Panc1 (cell line): ENCODE measurements around the gene ROS1. TPM values are rescaled to one million over a fixed set of nuclear protein-coding genes. Genes with fewer than 3 reads are reported as not detected.

Source experiments
- ATAC-seq: fragments of 200-7000 bp; cut with Tn5 transposase; 2 replicates; pipeline ENCODE4 v1.9.1; 2020; ENCODE audit warnings: mild to moderate bottlenecking, moderate library complexity
- BruUV-seq: library from RNA; stranded (reverse); fragments of 400-500 nt; replicated peaks from 2 replicates; lab custom pipeline; 2021; lab: Mats Ljungman, UMichigan
- CTCF ChIA-PET: fragments of 300-600 bp; sonication (Branson Sonifier 250); formaldehyde crosslinking; loops from one replicate; lab custom pipeline; 2022; ENCODE audit warnings: antibody characterized with exemption; lab: Charles Lee
- POLR2A ChIA-PET: fragments of 300-600 bp; sonication (Branson Sonifier 250); formaldehyde crosslinking; loops from one replicate; lab custom pipeline; 2022; ENCODE audit warnings: antibody characterized with exemption; lab: Charles Lee
- DNase-seq: peaks from one replicate; pipeline ENCODE4 v3.0.0-alpha.2; 2010; ENCODE audit warnings: low read depth, low spot score
- H3K27ac ChIP-seq: 2 replicates; pipeline ENCODE4 v1.5.1; 2011; ENCODE audit warnings: mild to moderate bottlenecking, low read length, inconsistent platforms
- H3K27me3 ChIP-seq: fragments of 200-500 bp; sonication (Bioruptor generic); 2 replicates; pipeline ENCODE4 v1.6.0; 2014; ENCODE audit warnings: low read length, inconsistent platforms; ENCODE audit not compliant: control insufficient read depth, insufficient read depth
- H3K36me3 ChIP-seq: fragments of 200-500 bp; sonication (Bioruptor generic); 2 replicates; pipeline ENCODE4 v1.5.1; 2014; ENCODE audit warnings: inconsistent platforms, mild to moderate bottlenecking, low read length, moderate library complexity; ENCODE audit not compliant: control insufficient read depth, insufficient read depth
- H3K4me1 ChIP-seq: 2 replicates; pipeline ENCODE4 v1.5.1; 2011; ENCODE audit warnings: inconsistent platforms, mild to moderate bottlenecking, low read length, moderate library complexity; ENCODE audit not compliant: control insufficient read depth, insufficient read depth
- H3K4me3 ChIP-seq, 2 experiments: 2 replicates each; pipeline ENCODE4 v1.5.1; 2011 to 2012; ENCODE audit warnings: low read depth in 2 of 2, low read length in 2 of 2, mild to moderate bottlenecking in 2 of 2, inconsistent platforms in 1 of 2, moderate library complexity in 1 of 2
- H3K9me3 ChIP-seq: fragments of 200-500 bp; sonication (Bioruptor generic); 2 replicates; pipeline ENCODE4 v1.5.1; 2014; ENCODE audit warnings: low read depth, mild to moderate bottlenecking, inconsistent platforms, low read length, moderate library complexity; ENCODE audit not compliant: control insufficient read depth, insufficient read depth
- POLR2AphosphoS5 ChIP-seq: IDR thresholded peaks from 2 replicates; pipeline ENCODE4 v1.6.1; 2012; ENCODE audit warnings: mild to moderate bottlenecking, low read depth, low read length, moderate library complexity
- SIN3A ChIP-seq: IDR thresholded peaks from 2 replicates; pipeline ENCODE4 v1.6.1; 2012; ENCODE audit warnings: low read depth, mild to moderate bottlenecking, low read length, moderate library complexity, borderline replicate concordance; ENCODE audit not compliant: insufficient read depth
- TCF7L2 ChIP-seq: IDR thresholded peaks from 2 replicates; pipeline ENCODE4 v1.6.1; 2011; ENCODE audit warnings: mild to moderate bottlenecking, low read depth, low read length, inconsistent platforms
- in situ Hi-C: cut with HindIII; loops from 2 replicates; pipeline ENCODE4 v1.10.0; 2016; ENCODE audit warnings: low sequenced_read_pairs, low pct_unique_long_range_greater_than_20kb
- intact Hi-C: fragments of 100-400 bp; cut with micrococcal nuclease; formaldehyde crosslinking; loops from one replicate; pipeline ENCODE4 v1.10.0; 2022; ENCODE audit not compliant: unreplicated experiment
- total RNA-seq: library from RNA; stranded (reverse); gene quantifications from one replicate; pipeline ENCODE4 v1.2.1, GENCODE V29; 2021; ENCODE audit not compliant: unreplicated experiment
- TF ChIP-seq, protein P1 (sequence below), 2 experiments: IDR thresholded peaks; 2 replicates each; pipeline ENCODE4 v1.6.1; 2011 to 2012; ENCODE audit warnings: low read depth in 2 of 2, control low read depth in 1 of 2, low read length in 1 of 2, mild to moderate bottlenecking in 1 of 2, moderate library complexity in 1 of 2; ENCODE audit not compliant: insufficient read depth in 1 of 2
- TF ChIP-seq, protein P2 (sequence below): fragments of 450-650 bp; IDR thresholded peaks from 2 replicates; pipeline ENCODE4 v1.5.1; 2017; ENCODE audit warnings: mild to moderate bottlenecking

Gene ROS1
- total RNA-seq, 1 experiment from 2014 or later = 0.10 TPM

DNA sequence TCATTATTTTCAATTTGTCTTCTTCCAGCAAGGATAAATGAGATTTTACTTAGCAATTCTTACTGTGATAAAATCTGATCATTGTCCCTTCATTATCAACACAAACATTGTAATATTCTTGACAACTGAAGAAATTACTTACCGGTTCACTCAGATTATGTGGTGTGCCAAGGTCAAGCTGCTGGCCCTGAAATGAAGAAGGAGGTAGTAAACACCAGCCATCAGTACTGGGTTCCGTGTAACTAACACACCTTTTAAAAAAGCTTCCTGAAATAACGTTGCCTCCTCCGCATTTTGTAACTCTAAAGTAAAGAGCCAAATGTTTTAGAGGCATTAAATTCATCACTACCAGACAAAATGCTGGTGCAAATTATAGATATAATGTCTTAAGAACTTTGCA is 7.4 kb downstream of the ROS1 start:
- ATAC-seq = no peak
- Histone ChIP-seq H3K27ac (no peak overlapping the region), H3K27me3 (peaks cover 4% of the 10 kb centered on the region; the same call in 1 of the 2 replicates), H3K36me3 (no peaks in the 10 kb centered on the region), H3K4me3 (no peak overlapping the region), H3K4me1 (no peaks in the 10 kb centered on the region), H3K9me3 (no peaks in the 10 kb centered on the region)
- intact Hi-C loops (no loop called here), in situ Hi-C loops (no loop called here)
- no TSS peak for BruUV-seq
- ChIA-PET POLR2A (no interaction called here), CTCF (no interaction called here)
- TF ChIP-seq TCF7L2 = no peak
- TF ChIP-seq, protein P1, sequence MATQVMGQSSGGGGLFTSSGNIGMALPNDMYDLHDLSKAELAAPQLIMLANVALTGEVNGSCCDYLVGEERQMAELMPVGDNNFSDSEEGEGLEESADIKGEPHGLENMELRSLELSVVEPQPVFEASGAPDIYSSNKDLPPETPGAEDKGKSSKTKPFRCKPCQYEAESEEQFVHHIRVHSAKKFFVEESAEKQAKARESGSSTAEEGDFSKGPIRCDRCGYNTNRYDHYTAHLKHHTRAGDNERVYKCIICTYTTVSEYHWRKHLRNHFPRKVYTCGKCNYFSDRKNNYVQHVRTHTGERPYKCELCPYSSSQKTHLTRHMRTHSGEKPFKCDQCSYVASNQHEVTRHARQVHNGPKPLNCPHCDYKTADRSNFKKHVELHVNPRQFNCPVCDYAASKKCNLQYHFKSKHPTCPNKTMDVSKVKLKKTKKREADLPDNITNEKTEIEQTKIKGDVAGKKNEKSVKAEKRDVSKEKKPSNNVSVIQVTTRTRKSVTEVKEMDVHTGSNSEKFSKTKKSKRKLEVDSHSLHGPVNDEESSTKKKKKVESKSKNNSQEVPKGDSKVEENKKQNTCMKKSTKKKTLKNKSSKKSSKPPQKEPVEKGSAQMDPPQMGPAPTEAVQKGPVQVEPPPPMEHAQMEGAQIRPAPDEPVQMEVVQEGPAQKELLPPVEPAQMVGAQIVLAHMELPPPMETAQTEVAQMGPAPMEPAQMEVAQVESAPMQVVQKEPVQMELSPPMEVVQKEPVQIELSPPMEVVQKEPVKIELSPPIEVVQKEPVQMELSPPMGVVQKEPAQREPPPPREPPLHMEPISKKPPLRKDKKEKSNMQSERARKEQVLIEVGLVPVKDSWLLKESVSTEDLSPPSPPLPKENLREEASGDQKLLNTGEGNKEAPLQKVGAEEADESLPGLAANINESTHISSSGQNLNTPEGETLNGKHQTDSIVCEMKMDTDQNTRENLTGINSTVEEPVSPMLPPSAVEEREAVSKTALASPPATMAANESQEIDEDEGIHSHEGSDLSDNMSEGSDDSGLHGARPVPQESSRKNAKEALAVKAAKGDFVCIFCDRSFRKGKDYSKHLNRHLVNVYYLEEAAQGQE (IDR thresholded peaks at IDR 0.05; ENCODE audit: insufficient read depth in 1 of 2, low read depth in 2 of 2, low read length in 1 of 2) = no peak
- TF ChIP-seq, protein P2, sequence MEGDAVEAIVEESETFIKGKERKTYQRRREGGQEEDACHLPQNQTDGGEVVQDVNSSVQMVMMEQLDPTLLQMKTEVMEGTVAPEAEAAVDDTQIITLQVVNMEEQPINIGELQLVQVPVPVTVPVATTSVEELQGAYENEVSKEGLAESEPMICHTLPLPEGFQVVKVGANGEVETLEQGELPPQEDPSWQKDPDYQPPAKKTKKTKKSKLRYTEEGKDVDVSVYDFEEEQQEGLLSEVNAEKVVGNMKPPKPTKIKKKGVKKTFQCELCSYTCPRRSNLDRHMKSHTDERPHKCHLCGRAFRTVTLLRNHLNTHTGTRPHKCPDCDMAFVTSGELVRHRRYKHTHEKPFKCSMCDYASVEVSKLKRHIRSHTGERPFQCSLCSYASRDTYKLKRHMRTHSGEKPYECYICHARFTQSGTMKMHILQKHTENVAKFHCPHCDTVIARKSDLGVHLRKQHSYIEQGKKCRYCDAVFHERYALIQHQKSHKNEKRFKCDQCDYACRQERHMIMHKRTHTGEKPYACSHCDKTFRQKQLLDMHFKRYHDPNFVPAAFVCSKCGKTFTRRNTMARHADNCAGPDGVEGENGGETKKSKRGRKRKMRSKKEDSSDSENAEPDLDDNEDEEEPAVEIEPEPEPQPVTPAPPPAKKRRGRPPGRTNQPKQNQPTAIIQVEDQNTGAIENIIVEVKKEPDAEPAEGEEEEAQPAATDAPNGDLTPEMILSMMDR = no peak
- TF ChIP-seq SIN3A = no peak
- TF ChIP-seq POLR2AphosphoS5 = no peak
- DNase-seq = no peak

DNA sequence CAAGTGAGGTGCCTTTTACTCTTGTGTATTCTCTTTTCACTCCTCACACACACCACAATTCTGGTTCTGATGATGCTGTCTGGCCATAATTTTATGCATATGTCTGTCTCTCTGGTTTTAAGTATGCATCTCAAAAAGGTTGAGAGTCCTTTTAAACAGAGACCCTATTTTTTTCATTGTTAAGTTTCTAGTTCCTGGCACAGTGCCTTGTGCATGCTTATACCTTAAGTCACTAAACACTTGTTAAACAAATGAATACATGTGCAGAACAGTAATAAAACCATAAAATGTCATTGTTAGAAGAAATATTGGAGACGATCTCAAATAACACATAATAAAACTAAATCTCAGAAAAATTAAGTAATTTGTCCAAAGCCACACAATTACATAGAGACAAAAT is 7.9 kb downstream of the ROS1 start:
- CTCF ChIA-PET = no interaction called here
- in situ Hi-C loops = no loop called here
- intact Hi-C loops = no loop called here
- H3K36me3 ChIP-seq = no peaks in the 10 kb centered on the region
- H3K4me1 ChIP-seq = no peaks in the 10 kb centered on the region
- no peak overlapping the region for H3K4me3 ChIP-seq
- H3K9me3 ChIP-seq = no peaks in the 10 kb centered on the region
- ATAC-seq (no peak), DNase-seq (no peak)
- TF ChIP-seq SIN3A (no peak), POLR2AphosphoS5 (no peak), TCF7L2 (no peak)
- TF ChIP-seq, protein P1 (IDR thresholded peaks at IDR 0.05; ENCODE audit: insufficient read depth in 1 of 2, low read depth in 2 of 2, low read length in 1 of 2) = no peak
- TF ChIP-seq, protein P2 = no peak
- POLR2A ChIA-PET = no interaction called here
- H3K27me3 ChIP-seq = peaks cover 4% of the 10 kb centered on the region; the same call in 1 of the 2 replicates
- H3K27ac ChIP-seq = no peak overlapping the region
- no TSS peak for BruUV-seq
